ENCODE results near the gene GAPDHS.

DNA sequence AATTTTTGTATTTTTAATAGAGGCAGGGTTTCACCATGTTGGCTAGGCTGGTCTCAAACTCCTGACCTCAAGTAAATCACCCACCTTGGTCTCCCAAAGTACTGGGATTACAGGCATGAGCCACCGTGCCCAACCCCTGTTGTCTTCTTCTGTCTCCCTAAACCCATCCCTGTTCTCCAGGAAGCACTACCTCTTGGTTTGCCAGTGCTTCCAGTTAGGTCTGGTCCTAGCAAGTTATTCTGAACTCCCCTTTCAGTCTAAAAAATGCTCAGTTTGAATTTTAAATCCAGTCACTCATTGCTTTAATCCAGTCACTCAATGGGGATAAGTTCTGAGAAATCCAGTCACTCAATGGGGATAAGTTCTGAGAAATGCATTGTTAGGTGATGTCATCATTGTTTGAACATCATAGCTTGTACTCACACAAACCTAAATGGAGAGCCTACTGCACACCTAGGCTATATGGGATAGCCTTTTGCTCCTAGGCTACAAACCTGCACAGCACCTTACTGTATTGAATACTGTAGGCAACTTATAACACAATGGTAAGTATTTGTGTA, 38.2 kb downstream of the GAPDHS start:
- no peak for TF ChIP-seq CTCF (IDR thresholded peaks at IDR 0.05)
- no peak for TF ChIP-seq POLR2A (IDR thresholded peaks at IDR 0.05)
- TF ChIP-seq POLR2AphosphoS5 (IDR thresholded peaks at IDR 0.05): no peak

All from gastroesophageal sphincter (tissue), 3 donors.